Inflammatory macrophage (primary cell): ENCODE measurements around the gene PLSCR3.

Source experiments
- DNase-seq, 2 donors: peaks; one replicate each; pipeline ENCODE4 v3.0.0-alpha.2; 2020 to 2022

Gene PLSCR3

DNA sequence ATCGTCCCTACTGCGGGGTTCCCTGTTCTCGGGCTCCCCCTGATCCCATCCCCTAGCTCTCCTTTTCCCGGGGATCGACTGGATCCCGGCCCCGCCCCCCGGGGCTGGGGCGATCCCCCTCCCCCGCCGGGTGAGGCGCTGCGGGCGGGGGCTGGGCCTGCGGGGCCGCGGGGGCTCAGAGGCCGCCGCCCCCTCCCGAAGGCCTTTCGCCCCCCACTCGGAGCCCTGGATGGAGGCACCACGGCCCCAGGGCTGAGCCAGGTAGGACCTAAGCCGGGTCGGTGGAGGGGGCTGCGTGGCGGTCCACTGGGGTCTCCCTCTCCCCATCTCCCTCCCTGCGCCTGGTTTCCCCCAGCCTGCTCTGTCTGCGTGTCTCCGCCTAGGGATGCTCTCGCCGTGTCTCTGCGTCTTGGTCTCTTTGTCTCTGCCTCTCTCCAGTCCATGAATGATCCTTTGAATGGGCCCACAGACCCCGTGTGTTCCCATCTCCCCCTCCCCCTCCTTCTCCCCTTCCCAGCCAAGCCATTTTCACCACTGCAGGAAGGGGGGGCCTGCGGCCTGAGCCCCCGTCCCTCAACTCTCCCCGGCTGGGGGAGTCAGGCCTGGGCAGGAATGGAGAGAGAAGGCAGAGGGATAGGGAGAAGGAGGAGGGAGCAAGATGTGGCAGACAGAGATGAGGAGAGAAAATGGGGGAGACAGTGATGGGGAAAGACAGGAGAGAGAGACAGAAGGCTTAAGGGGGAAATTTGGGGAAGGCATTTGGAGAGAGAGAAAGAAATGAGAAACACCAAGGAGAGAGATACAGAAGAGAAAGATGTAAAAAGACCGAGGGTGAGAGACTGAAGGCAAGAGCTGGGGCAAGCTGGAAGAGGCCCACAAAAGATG, 11.3 kb upstream of the PLSCR3 start:
- no peak for DNase-seq

DNA sequence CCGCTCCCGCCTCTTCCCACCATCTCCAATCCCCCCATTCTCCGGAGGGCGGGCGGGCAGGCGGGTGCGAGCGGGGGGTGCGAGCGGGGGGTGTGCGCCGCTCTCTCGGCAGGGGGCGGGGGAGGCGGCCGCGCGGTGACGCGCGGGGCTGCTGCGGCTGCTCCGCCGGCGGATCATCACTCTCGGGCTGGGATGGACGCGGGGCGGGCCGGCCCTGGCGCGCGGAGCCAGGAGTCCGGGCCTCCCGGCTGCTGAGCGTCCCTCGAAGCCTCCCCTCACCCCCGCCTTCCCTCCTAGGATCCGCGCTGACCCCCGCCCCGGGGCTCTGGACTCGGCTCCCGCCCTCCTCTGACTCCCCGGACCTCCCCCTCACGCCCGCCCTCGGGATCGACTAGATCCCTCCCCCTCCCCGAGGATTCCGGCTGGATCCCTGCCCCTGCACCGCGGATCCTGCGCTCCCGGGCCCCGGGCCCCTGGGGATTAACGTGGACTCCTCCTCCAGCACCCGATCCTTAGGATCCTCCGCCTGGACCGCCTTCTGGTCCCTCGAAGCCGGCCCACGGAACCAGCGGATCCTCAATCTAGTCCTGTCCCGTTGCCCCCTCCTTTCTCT, 10.5 kb upstream of the PLSCR3 start:
- no peak for DNase-seq

DNA sequence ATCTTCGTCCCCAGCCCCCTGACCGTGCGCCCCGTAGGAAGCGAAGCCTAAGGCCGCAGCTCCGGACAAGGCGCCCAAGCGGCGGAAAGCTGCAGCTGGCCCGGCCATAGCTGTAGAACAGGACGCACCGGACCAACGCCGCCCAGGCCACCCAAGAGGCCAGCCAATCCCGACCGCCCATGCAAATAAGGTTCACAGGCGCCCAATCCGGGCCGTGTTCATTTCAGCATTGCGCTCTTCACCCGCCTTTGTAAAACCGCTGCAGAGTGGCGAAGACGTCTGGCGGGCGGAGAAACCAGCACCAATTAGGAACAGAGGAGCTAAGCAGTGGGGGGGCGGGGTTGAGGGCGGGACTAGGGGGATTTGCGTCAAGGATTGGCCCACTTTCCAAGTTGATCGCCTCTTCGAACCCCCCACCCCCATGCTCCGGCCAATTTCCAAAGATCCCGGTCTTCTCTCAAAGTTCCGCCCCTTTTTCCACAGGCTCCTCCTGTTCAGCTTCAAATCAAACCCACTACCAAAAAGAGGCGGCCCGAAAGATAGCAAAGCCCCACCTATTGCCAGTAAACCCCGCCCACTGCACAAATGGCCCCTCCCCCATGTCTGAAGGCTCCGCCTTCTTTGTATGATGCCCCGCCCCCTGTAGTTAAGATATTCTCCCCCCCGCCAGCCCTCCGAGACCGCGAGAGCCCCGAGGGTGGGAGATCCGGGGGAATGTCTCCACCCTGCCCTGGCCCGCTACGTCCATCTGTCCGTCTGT, 9.8 kb upstream of the PLSCR3 start, which contains the start of gene TMEM256:
Gene TMEM256 (minus strand): TSS at position 121 of the 760 bp plus-strand sequence. CDS start 13 bp downstream, at position 108.
- DNase-seq, result peak; percentile 99

DNA sequence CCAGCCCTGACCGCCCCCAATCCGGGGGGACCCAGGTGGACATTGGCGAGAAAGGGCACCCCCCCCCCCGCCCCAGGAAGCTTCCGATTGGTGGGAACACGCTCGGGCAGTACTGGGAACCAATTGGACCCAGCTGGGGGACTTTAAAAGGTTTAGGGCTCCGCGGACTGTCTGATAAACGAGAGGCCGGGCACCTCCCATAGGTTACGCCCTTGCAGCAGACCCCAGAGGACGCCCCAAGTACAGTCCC, 9.3 kb upstream of the PLSCR3 start:
- no peak for DNase-seq

DNA sequence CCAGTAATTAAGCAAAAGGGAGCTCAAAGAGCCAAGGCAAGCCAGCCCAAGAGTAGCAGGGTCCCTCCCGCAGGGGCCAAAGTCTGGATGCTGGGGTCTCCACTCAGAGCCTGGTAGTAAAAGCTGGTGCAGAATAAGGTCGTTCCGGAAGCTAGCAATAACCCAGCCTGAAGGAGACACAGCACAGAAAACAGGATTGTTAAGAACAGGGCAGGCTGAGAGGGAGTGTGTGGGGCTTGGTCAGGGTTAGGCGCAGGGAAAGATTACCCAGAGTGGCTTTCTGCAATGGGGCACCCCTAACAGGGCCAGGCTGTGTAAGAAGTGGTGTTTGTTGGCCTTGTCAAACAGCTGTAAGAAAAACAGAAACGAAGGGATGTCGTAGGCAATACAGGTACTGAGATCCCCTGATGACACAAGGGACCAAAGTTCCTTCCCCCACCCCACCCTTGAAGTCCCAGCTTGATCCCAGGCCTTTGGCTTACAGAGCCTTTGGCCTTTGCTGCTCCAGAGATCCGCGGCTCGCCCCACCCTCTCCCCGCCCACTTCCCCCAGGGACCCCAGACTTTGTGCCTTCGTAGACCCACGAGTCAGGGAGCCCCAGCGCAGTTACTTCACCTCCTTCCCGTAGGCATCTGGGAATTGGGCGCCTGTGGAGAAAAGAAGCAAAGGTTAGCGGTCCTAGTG, 8.9 kb upstream of the PLSCR3 start:
- no peak for DNase-seq

DNA sequence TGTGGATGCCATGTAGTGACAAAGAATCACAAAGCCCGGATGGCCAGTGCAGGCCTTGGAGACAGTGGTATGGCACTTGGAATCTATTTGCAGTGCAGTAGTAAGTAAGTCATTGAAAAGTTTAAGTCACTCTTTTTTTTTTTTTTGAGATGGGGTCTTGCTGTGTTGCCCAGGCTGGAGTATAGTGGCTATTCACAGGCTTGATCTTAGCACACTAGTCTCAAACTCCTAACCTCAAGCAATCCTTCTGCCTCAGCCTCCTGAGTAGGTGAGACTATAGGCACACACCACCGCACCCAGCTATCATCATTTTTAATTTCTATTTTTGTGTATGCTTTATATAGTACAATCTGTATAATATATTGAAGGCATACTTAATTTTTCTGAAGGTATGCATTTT, 4.3 kb upstream of the PLSCR3 start:
- DNase-seq, result no peak

DNA sequence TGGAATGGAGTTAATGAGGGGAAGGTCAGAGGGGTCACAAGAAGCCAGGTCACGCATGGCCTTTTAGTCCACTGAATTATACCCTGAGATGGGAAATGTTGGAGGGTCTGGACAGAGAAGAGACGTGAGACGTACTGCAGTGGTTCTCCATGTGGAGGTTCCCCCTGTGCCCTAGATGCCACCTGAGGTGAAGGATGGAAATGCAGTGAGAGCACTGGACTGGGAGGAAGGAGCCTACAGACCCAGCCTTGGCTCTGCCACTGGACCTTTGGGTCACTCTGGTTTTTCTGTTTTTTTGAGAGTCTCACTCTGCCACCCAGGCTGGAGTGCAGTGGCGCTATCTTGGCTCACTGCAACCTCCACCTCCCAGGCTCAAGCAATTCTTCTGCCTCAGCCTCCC, 1.8 kb upstream of the PLSCR3 start:
- no peak for DNase-seq

DNA sequence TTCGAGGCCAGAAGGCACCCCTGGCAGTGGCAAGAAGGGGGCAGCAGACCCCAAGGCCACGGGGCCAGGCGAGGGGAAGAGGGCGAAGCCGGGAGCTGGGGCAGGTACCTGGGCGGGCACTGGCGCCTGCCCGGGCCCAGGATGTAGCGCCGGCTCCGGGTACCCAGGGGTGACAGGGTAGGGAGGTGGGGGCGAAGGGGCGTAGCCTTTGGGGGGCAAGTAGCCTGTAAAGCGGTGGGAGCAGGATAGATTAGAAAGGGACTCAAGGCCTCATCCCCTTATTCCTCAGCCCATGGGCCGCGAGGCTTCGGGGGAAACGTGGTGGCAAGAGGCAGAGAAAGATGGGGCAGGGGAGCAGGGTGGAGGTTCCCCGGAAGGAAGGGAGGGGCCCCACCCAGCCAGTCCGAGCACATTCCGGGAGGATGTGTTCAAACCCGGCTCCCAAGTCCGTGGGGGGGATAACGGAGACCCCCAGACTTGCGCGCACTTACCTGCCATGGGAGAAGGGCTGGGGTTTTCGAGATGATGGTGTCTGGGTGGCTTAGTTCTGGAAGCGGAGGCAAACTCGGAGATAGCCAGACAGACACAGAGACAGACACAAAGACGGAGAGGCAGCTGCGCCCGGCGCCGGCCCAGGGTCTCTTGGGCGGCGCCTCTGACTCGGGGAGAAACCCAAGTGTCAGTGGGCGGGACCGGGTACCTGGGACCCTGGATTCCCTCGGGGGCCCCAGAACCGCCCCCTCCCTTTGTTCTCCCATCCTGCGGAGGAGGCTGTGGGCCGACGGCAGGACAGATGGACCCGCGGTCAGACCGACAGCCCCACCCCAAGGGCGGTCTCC, 493 bp downstream of the PLSCR3 start:
- DNase-seq, result no peak

DNA sequence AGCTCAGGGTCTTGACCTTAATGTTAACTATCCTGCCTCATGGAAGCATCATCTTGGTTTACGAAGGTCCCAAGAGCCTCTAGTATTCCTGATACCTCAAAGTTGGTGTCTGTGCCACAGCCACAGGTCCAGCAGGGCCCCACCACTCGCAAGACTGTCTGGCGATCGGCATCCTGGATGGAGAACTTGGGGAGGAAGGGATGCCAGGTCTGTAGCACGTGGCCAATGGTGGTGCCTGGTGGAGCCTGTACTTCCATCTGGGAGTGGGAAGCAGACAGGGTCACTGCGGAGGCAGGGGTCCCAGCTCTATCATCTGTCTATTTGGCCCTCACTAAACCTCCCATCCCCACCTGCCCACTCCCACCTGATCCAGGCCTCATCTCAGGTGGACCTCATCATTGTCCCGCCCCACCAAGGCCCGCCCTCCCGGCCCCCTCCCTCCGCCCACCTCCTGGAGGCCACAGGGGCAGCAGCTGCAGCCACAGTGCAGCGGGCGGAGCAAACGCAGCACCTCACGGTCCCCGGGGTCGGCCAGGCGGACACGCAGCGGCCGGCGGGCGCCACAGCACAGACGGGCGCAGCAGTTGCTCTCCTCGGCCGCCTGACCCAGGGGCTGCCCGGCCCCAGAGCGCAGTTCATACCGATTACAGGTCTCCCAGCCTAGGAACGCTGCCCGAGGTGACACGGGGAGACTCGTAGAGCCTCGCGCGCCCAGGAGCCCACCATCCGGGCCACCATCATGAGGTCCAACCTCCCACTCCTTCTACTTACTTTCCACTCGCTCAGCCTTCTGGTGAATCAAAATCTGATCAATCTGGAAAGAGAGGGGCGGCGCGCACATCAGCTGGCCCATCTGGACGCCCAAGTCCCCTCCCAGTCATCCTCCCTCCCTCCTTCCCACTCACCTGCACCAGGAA, 1.4 kb downstream of the PLSCR3 start:
- no peak for DNase-seq

DNA sequence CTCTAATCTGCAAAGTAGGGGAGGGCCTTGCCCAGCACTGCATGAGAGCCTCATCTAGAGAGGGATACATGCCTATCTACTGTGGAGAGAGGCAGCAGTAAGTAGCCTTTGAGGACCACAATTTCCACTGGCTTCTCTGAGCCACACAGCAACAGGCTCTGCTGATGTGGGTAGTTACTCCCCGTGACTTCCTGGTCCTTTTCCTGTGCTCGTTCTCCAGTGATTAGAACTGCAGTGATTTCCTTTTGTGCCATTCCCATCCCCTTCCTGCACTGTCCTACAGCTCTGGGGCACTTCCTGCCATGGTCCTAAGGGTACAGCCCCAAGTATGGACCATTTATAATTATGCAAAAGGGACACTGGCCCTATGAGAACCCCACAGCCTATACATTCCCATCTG, 3.0 kb downstream of the PLSCR3 start:
- DNase-seq, result no peak

DNA sequence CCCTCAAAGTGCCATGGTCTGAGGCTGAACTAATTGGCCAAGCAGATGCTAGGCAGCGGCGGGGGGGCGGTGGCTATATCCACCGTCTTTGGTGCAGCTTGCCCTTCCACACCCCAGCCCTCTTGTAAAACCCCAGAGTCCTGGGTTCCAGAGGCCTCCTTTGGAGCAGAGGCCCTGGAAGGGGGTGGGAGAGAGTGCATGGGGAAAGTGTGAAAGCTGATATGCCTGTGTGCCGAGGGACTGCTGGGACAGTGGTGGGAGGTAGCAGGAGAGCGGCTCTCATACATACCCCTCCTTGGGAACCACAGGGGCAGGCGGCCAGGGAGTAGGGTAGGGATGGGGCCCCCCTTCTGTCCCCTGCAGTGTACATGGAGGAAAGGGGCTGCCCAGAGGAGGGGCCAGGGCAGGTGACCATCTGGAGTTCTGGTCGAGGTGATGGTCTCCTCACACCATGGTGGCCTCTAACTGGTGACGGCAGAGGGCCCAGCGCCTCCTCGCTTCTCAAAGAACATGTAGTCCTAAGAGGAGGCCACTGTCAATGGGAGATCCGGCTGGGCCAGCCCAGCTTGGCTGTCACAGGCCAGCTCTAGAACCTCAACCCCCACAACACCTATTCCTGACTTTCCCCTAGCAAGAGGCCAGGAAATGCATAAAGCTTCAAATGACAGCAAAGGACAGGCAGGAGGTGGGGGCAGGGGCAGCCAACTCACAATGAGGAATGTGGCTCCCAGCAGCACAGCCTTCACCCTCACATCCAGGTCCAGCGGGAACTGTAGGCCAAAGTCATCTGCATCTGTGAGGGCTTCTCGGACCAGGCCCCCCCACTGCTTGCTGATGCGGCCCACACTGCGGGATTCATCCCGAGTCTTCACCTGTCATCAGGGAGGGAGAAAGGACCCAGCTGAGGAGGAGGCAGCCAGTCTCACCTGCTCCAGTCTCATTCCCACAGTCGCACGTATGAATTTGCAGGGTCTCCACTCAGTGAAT, 4.1 kb downstream of the PLSCR3 start:
- DNase-seq, result no peak

DNA sequence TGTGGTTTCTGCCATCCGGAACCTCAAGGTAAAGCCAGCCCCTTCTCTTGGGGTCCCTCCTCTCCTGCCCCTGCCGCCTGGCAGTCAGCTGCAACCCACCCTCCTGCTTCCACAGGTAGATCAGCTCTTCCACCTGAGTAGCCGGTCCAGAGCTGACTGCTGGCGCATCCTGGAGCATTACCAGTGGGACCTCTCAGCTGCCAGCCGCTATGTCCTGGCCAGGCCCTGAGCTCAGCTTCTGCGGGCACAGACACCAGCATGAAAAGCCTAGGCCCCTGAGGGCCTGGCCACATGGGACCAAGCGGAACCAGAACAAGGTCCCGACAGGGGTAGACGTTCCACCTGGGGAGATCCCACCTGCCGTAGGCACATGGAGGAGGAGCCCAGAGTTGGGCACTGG, 5.5 kb downstream of the PLSCR3 start:
- no peak for DNase-seq

DNA sequence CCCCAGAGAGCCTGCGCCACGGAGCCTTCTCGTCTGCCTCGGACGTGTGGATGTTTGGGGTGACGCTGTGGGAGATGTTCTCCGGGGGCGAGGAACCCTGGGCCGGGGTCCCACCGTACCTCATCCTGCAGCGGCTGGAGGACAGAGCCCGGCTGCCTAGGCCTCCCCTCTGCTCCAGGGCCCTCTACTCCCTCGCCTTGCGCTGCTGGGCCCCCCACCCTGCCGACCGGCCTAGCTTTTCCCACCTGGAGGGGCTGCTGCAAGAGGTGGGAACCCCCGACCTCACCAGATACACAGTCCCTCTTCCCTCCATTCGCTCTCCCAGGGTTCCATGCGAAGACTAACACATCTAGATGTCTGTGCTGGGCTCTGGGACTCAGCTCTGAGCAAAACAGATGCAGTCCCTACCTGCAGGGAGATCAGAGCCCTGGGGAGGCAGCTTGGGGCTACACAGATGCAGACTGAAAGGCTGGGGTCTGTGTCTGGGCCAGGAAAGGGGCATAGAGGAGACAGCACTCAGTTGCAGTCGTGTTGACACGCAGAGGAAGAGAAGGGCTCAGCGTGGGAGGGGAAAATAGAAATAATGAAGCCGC, 9.7 kb downstream of the PLSCR3 start:
- no peak for DNase-seq

DNA sequence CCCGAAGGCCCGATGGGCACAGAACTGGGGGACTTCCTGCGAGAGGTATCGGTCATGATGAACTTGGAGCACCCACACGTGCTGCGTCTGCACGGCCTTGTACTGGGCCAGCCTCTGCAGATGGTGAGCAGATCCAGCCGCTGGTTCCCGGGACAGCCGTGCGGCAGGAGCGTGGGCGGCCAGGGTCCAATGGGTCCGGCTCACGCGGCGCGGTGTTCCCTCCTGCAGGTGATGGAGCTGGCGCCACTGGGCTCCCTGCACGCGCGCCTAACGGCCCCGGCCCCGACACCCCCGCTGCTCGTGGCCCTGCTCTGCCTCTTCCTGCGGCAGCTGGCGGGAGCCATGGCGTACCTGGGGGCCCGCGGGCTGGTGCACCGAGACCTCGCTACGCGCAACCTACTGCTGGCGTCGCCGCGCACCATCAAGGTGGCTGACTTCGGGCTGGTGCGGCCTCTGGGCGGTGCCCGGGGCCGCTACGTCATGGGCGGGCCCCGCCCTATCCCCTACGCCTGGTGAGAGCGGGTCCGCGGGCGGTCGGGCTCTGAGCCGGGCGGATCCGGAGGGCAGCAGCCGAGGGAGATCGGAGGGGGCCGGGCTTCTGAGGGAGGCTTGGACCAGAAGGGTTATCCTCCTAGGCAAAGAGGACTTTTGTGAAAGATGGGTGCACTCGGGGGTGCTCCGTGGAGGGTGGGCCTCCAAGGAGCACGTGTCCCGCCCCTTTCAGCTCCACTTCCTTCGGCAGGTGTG, 10.4 kb downstream of the PLSCR3 start:
- peak in 1 of 2 donors; percentile 28 for DNase-seq

DNA sequence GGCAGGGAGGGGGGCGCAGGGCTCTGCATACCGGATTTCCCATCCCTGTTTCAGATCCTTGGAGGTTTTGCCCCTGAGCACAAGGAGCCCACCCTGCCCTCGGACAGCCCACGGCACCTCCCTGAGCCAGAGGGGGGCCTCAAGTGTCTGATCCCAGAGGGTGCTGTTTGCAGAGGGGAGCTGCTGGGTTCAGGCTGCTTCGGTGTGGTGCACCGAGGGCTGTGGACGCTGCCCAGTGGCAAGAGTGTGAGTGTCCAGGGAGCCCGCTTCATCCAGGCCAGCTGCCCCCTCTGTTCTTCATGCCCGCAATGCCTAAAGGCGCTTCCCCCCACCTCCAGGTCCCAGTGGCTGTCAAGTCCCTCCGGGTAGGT, 11.0 kb downstream of the PLSCR3 start:
- DNase-seq, result no peak

DNA sequence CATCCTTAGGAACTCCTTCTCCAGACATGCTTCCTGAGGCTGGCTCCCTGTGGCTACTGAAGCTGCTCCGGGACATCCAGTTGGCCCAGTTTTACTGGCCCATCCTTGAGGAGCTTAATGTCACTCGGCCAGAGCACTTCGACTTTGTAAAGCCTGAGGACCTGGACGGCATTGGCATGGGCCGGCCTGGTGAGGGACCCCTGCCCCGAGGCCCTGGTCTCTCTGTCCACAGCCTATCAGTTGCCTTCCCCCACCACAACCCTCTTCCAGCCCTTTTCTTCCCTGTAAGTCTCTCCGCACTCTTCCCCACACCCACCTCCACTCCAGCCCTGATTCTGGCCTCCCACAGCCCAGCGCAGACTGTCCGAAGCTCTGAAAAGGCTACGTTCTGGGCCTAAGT, 11.4 kb downstream of the PLSCR3 start:
- DNase-seq, result no peak

DNA sequence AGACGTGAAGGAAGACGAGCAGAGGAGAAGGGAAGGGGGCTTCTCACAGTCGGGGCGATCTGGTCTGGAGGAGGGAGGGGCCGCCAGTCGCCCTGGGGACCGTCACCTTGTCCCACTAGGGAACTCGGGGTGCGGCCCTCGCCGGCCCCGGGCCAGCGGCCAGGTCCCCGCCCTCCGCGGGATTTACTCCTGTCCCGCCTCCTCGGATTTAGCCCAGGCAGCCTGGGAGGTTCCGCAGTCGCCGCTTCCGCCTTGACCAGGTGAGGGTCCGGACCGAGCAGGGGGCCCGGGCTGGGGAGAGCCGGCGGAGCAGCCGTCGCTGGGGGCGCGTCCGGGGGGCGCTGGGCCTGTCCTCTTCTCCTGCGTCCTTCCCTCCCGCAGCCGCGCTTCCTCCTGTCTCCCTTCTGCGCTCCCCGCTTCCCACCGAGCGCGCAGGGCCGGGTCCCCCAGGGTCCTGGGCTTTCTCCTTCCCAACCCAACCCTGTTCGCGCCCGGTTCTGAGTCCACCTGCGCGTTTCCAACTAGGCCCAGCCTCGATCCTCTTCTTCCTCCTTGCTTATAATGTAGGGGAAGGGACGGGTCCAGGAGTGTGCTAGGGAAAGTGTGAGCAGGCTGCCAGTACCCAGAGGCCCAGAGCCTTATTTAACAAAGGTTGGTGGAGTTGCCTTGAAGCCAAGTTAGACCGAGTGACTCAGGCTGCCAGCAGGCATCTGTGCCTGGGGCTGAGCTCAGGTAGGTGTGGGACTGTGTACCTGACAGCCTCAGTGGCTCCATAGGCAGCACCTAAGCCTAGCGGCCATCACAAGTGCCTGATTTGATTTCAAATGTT, 13.3 kb downstream of the PLSCR3 start, which contains the start of gene TNK1:
Gene TNK1 (plus strand): TSS at position 235 of the 829 bp plus-strand sequence. CDS start 1,838 bp downstream, outside the sequence.
- DNase-seq, result no peak

DNA sequence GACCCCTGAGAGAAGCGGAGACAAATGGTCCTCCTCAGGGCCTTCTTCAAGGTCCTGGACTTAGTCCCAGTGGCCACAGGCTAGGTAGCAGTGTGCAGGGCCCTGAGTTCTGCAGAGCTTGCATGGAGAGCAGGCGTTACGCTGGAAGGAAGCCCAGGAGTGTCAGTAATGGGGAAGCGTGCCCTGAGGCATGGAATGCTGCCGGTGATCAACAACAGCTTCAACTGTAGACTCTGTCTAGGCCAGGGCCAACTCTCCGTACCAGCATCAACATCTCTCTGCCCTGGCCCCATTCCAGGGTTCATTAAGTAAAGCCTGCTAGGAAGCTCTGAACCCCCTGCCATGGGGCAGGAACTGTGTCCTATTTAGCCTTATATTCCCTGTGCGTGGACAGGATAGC, 14.0 kb downstream of the PLSCR3 start:
- DNase-seq, result no peak
